GM12892 (cell line): ENCODE results near the gene SHC3.

Source experiments
- POLR2A ChIP-seq: IDR thresholded peaks from 2 replicates; pipeline ENCODE4 v1.6.1; 2011; ENCODE audit warnings: low read depth, low read length, control low read depth
- POLR2AphosphoS5 ChIP-seq: IDR thresholded peaks from 2 replicates; pipeline ENCODE4 v1.6.1; 2011; ENCODE audit warnings: low read depth, low read length, control low read depth
- TAF1 ChIP-seq: IDR thresholded peaks from 2 replicates; pipeline ENCODE4 v1.6.1; 2011; ENCODE audit warnings: low read depth, mild to moderate bottlenecking, control low read depth, low read length, borderline replicate concordance

- TF ChIP-seq POLR2AphosphoS5 (no peak), POLR2A (no peak), TAF1 (no peak)
Observed at GRCh38 chr9:89178830-89179539, 367 bp upstream of the SHC3 start.
